Lower lobe of right lung (tissue), 2 donors: ENCODE measurements around the gene ANO10. TPM values are rescaled to one million over a fixed set of nuclear protein-coding genes. Genes with fewer than 3 reads are reported as not detected.
"Not testable (repeated sequence)": the region's sequence is repeated elsewhere in the genome, so short reads cannot be mapped to it uniquely, and the experiment has no call there.

ENCODE experiments used
- ATAC-seq, 2 donors: fragments of 200-7000 bp; cut with Tn5 transposase; one replicate each; pipeline ENCODE4 v1.9.1; 2020 to 2022; ENCODE audit warnings: mild to moderate bottlenecking in 2 of 2, moderate library complexity in 2 of 2
- DNase-seq: peaks from one replicate; pipeline ENCODE4 v3.0.0-alpha.2; 2020
- H3K27ac ChIP-seq: fragments of 200-600 bp; one replicate; pipeline ENCODE4 v1.8.0; 2022
- H3K27me3 ChIP-seq: fragments of 200-600 bp; one replicate; pipeline ENCODE4 v1.8.0; 2022; ENCODE audit warnings: low read depth
- H3K36me3 ChIP-seq: fragments of 200-600 bp; one replicate; pipeline ENCODE4 v1.8.0; 2022; ENCODE audit warnings: mild to moderate bottlenecking
- H3K4me1 ChIP-seq: fragments of 200-600 bp; one replicate; pipeline ENCODE4 v1.8.0; 2022
- H3K4me3 ChIP-seq: fragments of 200-600 bp; one replicate; pipeline ENCODE4 v1.8.0; 2022; ENCODE audit warnings: mild to moderate bottlenecking
- H3K9me3 ChIP-seq: fragments of 200-600 bp; one replicate; pipeline ENCODE4 v1.8.0; 2022
- CTCF ChIP-seq: fragments of 200-600 bp; IDR thresholded peaks from one replicate; pipeline ENCODE4 v1.8.0; 2022; ENCODE audit warnings: antibody characterized with exemption, mild to moderate bottlenecking
- intact Hi-C: fragments of 100-400 bp; cut with DNase I; formaldehyde crosslinking; loops from one replicate; pipeline ENCODE4 v1.11.0; 2022
- total RNA-seq: library from RNA; stranded (reverse); fragmentation: NEBNext Ultra II Directional; extraction: Animal tissue kit (Norgen Biotek cat#: 25700); gene quantifications from one replicate; pipeline ENCODE4 v1.2.1, GENCODE V29; 2021
- donor health status: DM: no; HTN: yes; CAD: no; lungs with severe emphysema.

The ANO10 gene
- total RNA-seq, 1 donor from 2014 or later: 32.3 TPM

- DNase-seq: no peak
- Histone ChIP-seq H3K4me3 (no peak overlapping the region), H3K27me3 (no peaks in the 10 kb centered on the region), H3K36me3 (peaks cover 6% of the 10 kb centered on the region), H3K27ac (no peak overlapping the region), H3K4me1 (no peaks in the 10 kb centered on the region), H3K9me3 (no peaks in the 10 kb centered on the region)
- no peak for ATAC-seq
- intact Hi-C loops: no loop called here
- no peak for TF ChIP-seq CTCF
Observed at GRCh38 chr3:43583481-43583880, 38.3 kb downstream of the ANO10 start.

GRCh38 chr3:43582866-43583265 is 38.9 kb downstream of the ANO10 start:
- Histone ChIP-seq H3K27ac (no peak overlapping the region), H3K9me3 (no peaks in the 10 kb centered on the region), H3K36me3 (peaks cover 6% of the 10 kb centered on the region), H3K27me3 (no peaks in the 10 kb centered on the region), H3K4me1 (no peaks in the 10 kb centered on the region), H3K4me3 (no peak overlapping the region)
- no peak for TF ChIP-seq CTCF
- intact Hi-C loops: no loop called here
- ATAC-seq: no peak
- no peak for DNase-seq

GRCh38 chr3:43581343-43581742 is 40.5 kb downstream of the ANO10 start:
- H3K4me3 ChIP-seq: no peak overlapping the region
- no peak for TF ChIP-seq CTCF
- peaks cover 12% of the 10 kb centered on the region for H3K36me3 ChIP-seq
- no peaks in the 10 kb centered on the region for H3K27me3 ChIP-seq
- ATAC-seq: no peak
- H3K4me1 ChIP-seq: no peaks in the 10 kb centered on the region
- no peaks in the 10 kb centered on the region for H3K9me3 ChIP-seq
- H3K27ac ChIP-seq: no peak overlapping the region
- no peak for DNase-seq
- intact Hi-C loops: no loop called here

GRCh38 chr3:43580181-43580580 is 41.6 kb downstream of the ANO10 start:
- H3K9me3 ChIP-seq: no peaks in the 10 kb centered on the region
- ATAC-seq: no peak
- H3K27ac ChIP-seq: no peak overlapping the region
- H3K36me3 ChIP-seq: peaks cover 14% of the 10 kb centered on the region
- no peak overlapping the region for H3K4me3 ChIP-seq
- no peaks in the 10 kb centered on the region for H3K4me1 ChIP-seq
- H3K27me3 ChIP-seq: no peaks in the 10 kb centered on the region
- no peak for TF ChIP-seq CTCF
- no peak for DNase-seq
- intact Hi-C loops: no loop called here

GRCh38 chr3:43573576-43573975 is 48.2 kb downstream of the ANO10 start:
- H3K9me3 ChIP-seq: no peaks in the 10 kb centered on the region
- H3K4me1 ChIP-seq: no peaks in the 10 kb centered on the region
- no peak for TF ChIP-seq CTCF
- no peaks in the 10 kb centered on the region for H3K27me3 ChIP-seq
- ATAC-seq: no peak
- DNase-seq: no peak
- no peak overlapping the region for H3K4me3 ChIP-seq
- intact Hi-C loops: no loop called here
- peaks cover 7% of the 10 kb centered on the region for H3K36me3 ChIP-seq
- H3K27ac ChIP-seq: no peak overlapping the region

GRCh38 chr3:43565661-43566341 is 56.0 kb downstream of the ANO10 start:
- H3K36me3 ChIP-seq, ATAC-seq, H3K9me3 ChIP-seq, intact Hi-C loops, H3K27ac ChIP-seq, H3K4me3 ChIP-seq, H3K4me1 ChIP-seq, H3K27me3 ChIP-seq, DNase-seq: not testable (repeated sequence)
